B cell (primary cell): ENCODE results near the gene APOL6. TPM values are rescaled to one million over a fixed set of nuclear protein-coding genes. Genes with fewer than 3 reads are reported as not detected.

Source experiments
- ATAC-seq: fragments of 200-7000 bp; cut with Tn5 transposase; one replicate; pipeline ENCODE4 v1.10.0; 2021; ENCODE audit warnings: low read depth, mild to moderate bottlenecking, moderate number of reproducible peaks, moderate library complexity
- CTCF ChIA-PET: fragments of 350-600 bp; sonication (Branson Sonifier 250); formaldehyde crosslinking; loops from one replicate; lab custom pipeline; 2021; ENCODE audit warnings: antibody characterized with exemption, inconsistent platforms; lab: Charles Lee
- POLR2A ChIA-PET: fragments of 350-600 bp; sonication (Branson Sonifier 250); formaldehyde crosslinking; loops from one replicate; lab custom pipeline; 2021; ENCODE audit warnings: antibody characterized with exemption; lab: Charles Lee
- DNase-seq: peaks from one replicate; pipeline ENCODE4 v3.0.0; 2013
- H2AFZ ChIP-seq: 2 replicates; pipeline ENCODE4 v1.6.1; 2012; ENCODE audit warnings: mild to moderate bottlenecking, low read depth, low read length; ENCODE audit not compliant: insufficient read depth, poor library complexity, severe bottlenecking
- H3K27ac ChIP-seq, 2 donors: 1 replicate in 1 of 2; 2 replicates in 1 of 2; pipeline ENCODE4 v1.5.1; 2012 to 2013; ENCODE audit warnings: low read length in 2 of 2, mild to moderate bottlenecking in 2 of 2, moderate library complexity in 1 of 2
- H3K27me3 ChIP-seq, 4 experiments: fragments of 200-600 bp in 1 of 4; sonication (generic) in 1 of 4; replicated peaks in 1 of 4; 1 replicate in 2 of 4; 2 replicates in 2 of 4; pipeline versions ENCODE4 v1.6.1 to v1.7.0; 2013 to 2016; ENCODE audit warnings: low read length in 3 of 4, mild to moderate bottlenecking in 2 of 4, mixed read lengths in 1 of 4, moderate library complexity in 1 of 4; ENCODE audit not compliant: insufficient read depth in 4 of 4, control insufficient read depth in 3 of 4; ENCODE audit errors: control extremely low read depth in 1 of 4
- H3K36me3 ChIP-seq, 2 experiments: replicated peaks in 1 of 2; 1 replicate in 1 of 2; 2 replicates in 1 of 2; pipeline versions ENCODE4 v1.6.1 to v1.7.1; 2013; ENCODE audit warnings: low read length in 1 of 2; ENCODE audit not compliant: insufficient read depth in 2 of 2, control insufficient read depth in 1 of 2; ENCODE audit errors: control extremely low read depth in 1 of 2, extremely low read depth in 1 of 2
- H3K4me1 ChIP-seq, 2 donors: fragments of 200-600 bp in 1 of 2; sonication (generic) in 1 of 2; 1 replicate in 1 of 2; 2 replicates in 1 of 2; pipeline versions ENCODE4 v1.5.1 to v1.6.1; 2013 to 2017; ENCODE audit warnings: low read length in 2 of 2; ENCODE audit not compliant: control insufficient read depth in 2 of 2, insufficient read depth in 2 of 2
- H3K4me2 ChIP-seq: replicated peaks from 2 replicates; pipeline ENCODE3; 2012; ENCODE audit warnings: mild to moderate bottlenecking, low read depth, low read length; ENCODE audit not compliant: poor library complexity, severe bottlenecking
- H3K4me3 ChIP-seq, 5 experiments: fragments of 200-600 bp in 1 of 5; sonication (generic) in 1 of 5; 1 replicate in 3 of 5; 2 replicates in 2 of 5; pipeline versions ENCODE4 v1.5.1 to v1.7.0; 2011 to 2016; ENCODE audit warnings: low read length in 4 of 5, mild to moderate bottlenecking in 4 of 5, low read depth in 2 of 5, control low read depth in 1 of 5, moderate library complexity in 1 of 5; ENCODE audit not compliant: insufficient read depth in 1 of 5; ENCODE audit errors: control extremely low read depth in 1 of 5, extremely low read depth in 1 of 5
- H3K79me2 ChIP-seq: fragments of 200-600 bp; sonication (generic); one replicate; pipeline ENCODE4 v1.6.0; 2016; ENCODE audit warnings: low read length; ENCODE audit not compliant: control insufficient read depth, insufficient read depth
- H3K9ac ChIP-seq: fragments of 200-600 bp; sonication (generic); 2 replicates; pipeline ENCODE4 v1.6.1; 2017; ENCODE audit warnings: mild to moderate bottlenecking, low read length, moderate library complexity
- H3K9me3 ChIP-seq, 3 donors: one replicate each; pipeline versions ENCODE4 v1.6.1 to v1.7.1; 2013; ENCODE audit warnings: low read length in 2 of 3; ENCODE audit not compliant: control insufficient read depth in 2 of 3, insufficient read depth in 1 of 3; ENCODE audit errors: control extremely low read depth in 1 of 3
- H4K20me1 ChIP-seq: 2 replicates; pipeline ENCODE4 v1.6.0; 2012; ENCODE audit warnings: mild to moderate bottlenecking, low read length; ENCODE audit not compliant: insufficient read depth, control insufficient read depth, poor library complexity, severe bottlenecking
- H3K27ac Mint-ChIP-seq: one replicate; pipeline ENCODE4 v1.8.0; 2021; ENCODE audit warnings: mixed read lengths
- H3K27me3 Mint-ChIP-seq: one replicate; pipeline ENCODE4 v1.8.0; 2021; ENCODE audit warnings: mixed read lengths
- H3K4me1 Mint-ChIP-seq: one replicate; pipeline ENCODE4 v1.8.0; 2021; ENCODE audit warnings: mixed read lengths
- H3K4me3 Mint-ChIP-seq: one replicate; pipeline ENCODE4 v1.8.0; 2021; ENCODE audit warnings: mixed read lengths
- H3K9me3 Mint-ChIP-seq: one replicate; pipeline ENCODE4 v1.8.0; 2022; ENCODE audit warnings: mixed read lengths; ENCODE audit not compliant: insufficient read depth
- EZH2 ChIP-seq: IDR thresholded peaks from 2 replicates; pipeline ENCODE4 v1.6.1; 2012; ENCODE audit warnings: borderline replicate concordance, low read depth, mild to moderate bottlenecking, moderate library complexity, low read length; ENCODE audit not compliant: insufficient read depth, poor library complexity, severe bottlenecking
- WGBS: methylation state at CpG from one replicate; pipeline ENCODE4 v1.1.5; 2013; ENCODE audit warnings: missing lambda C conversion rate; ENCODE audit not compliant: insufficient coverage; 5-methylcytosine and 5-hydroxymethylcytosine counted together
- intact Hi-C: fragments of 100-400 bp; cut with micrococcal nuclease; formaldehyde crosslinking; loops from one replicate; pipeline ENCODE4 v1.10.0; 2022
- polyA plus RNA-seq: library from polyadenylated mRNA; depleted of rRNA; stranded (reverse); fragments of >200 nt; gene quantifications from 2 replicates; pipeline ENCODE4 v1.2.3, GENCODE V29; 2012
- total RNA-seq, 2 donors: library from RNA; stranded (reverse); fragments of 120-200 nt in 1 of 2; gene quantifications; 1 replicate in 1 of 2; 2 replicates in 1 of 2; pipeline versions ENCODE4 v1.2.3 to v1.2.4, GENCODE V29; 2013 to 2022
- TF ChIP-seq, protein P1 (sequence below): fragments of 200-600 bp; IDR thresholded peaks from one replicate; pipeline ENCODE4 v1.8.0; 2022; ENCODE audit warnings: antibody characterized with exemption, mild to moderate bottlenecking

Gene APOL6
- total and polyA plus RNA-seq, 2 donors (not counting 1 experiment from before 2014, with no cell fraction given) = 2.3 to 7.0 TPM

DNA sequence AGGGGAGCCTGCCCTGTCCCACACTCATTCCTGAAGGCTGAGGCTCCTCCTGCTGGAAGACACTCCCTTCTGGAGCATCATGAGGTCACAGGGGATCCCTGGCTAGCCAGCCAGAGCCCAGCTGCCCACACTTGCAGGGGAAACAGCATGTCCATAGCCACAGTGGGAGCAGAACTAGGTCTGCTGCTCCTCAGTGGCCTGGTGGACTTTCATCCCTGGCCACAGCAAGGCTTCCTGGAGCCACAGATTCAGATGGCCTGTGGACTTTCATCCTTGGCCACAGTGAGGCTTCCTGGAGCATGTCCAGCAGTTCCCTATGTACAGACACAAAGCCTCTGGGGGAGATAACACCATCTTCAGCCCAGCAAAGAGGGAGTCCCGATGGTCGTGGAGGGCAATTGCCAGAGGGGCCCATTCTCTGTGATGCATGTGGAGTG lies 5.9 kb upstream of the APOL6 start:
- Histone ChIP-seq H3K79me2 (no peaks in the 10 kb centered on the region), H3K4me3 (no peak overlapping the region), H3K9me3 (no peaks in the 10 kb centered on the region), H3K27me3 (peaks cover 0 to 5% (median 0%) of the 10 kb centered on the region in 4 experiments), H4K20me1 (no peaks in the 10 kb centered on the region), H3K27ac (no peak overlapping the region), H3K4me2 (no peak overlapping the region), H3K36me3 (no peaks in the 10 kb centered on the region), H3K9ac (no peak overlapping the region), H3K4me1 (peaks cover 5 to 6% of the 10 kb centered on the region in 2 donors), H2AFZ (no peak overlapping the region)
- POLR2A ChIA-PET = no interaction called here
- DNase-seq = no peak
- no peak for TF ChIP-seq EZH2
- TF ChIP-seq, protein P1, sequence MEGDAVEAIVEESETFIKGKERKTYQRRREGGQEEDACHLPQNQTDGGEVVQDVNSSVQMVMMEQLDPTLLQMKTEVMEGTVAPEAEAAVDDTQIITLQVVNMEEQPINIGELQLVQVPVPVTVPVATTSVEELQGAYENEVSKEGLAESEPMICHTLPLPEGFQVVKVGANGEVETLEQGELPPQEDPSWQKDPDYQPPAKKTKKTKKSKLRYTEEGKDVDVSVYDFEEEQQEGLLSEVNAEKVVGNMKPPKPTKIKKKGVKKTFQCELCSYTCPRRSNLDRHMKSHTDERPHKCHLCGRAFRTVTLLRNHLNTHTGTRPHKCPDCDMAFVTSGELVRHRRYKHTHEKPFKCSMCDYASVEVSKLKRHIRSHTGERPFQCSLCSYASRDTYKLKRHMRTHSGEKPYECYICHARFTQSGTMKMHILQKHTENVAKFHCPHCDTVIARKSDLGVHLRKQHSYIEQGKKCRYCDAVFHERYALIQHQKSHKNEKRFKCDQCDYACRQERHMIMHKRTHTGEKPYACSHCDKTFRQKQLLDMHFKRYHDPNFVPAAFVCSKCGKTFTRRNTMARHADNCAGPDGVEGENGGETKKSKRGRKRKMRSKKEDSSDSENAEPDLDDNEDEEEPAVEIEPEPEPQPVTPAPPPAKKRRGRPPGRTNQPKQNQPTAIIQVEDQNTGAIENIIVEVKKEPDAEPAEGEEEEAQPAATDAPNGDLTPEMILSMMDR = no peak
- H3K27me3 Mint-ChIP-seq = peaks cover 15% of the 10 kb centered on the region
- no peak overlapping the region for H3K27ac Mint-ChIP-seq
- intact Hi-C loops = no loop called here
- H3K9me3 Mint-ChIP-seq = no peaks in the 10 kb centered on the region
- H3K4me3 Mint-ChIP-seq = no peak overlapping the region
- WGBS = 100% methylated on average over 2 of the region's 2 CpGs
- CTCF ChIA-PET = no interaction called here
- no peak for ATAC-seq
- peaks cover 4% of the 10 kb centered on the region for H3K4me1 Mint-ChIP-seq

DNA sequence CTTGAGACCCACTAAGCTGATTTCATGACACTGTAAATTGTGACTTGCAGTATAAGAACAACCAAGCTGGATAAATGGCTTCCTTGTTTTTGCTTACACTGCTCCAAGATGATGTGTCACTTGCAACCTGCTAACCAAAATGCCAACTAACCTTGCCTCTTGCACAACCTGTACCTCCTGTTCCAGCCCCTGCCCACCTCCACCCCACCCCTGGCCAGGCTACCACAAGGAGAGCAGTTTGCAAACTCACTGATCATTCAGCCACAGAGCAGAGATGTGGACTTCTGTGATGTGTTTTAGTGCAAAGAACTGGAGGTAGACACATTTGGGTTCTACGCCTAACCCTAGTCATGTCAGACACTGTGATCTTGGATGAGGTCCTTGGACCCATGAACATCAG lies 4.3 kb upstream of the APOL6 start:
- Histone ChIP-seq H3K4me1 (peaks cover 13 to 19% of the 10 kb centered on the region in 2 donors), H2AFZ (no peak overlapping the region), H3K79me2 (peaks cover 5% of the 10 kb centered on the region), H4K20me1 (no peaks in the 10 kb centered on the region), H3K9me3 (no peaks in the 10 kb centered on the region), H3K4me2 (no peak overlapping the region), H3K36me3 (no peaks in the 10 kb centered on the region), H3K27ac (no peak overlapping the region), H3K27me3 (no peaks in the 10 kb centered on the region), H3K4me3 (no peak overlapping the region), H3K9ac (no peak overlapping the region)
- no peaks in the 10 kb centered on the region for H3K9me3 Mint-ChIP-seq
- no peak for TF ChIP-seq EZH2
- TF ChIP-seq, protein P1 = no peak
- H3K27ac Mint-ChIP-seq = no peak overlapping the region
- ATAC-seq = no peak
- POLR2A ChIA-PET = no interaction called here
- CTCF ChIA-PET = interaction anchor here (1.1 kb wide), 1 partner anchor 20 kb away, joined by 3 read pairs; no protein-coding TSS in a partner anchor
- no peak overlapping the region for H3K4me3 Mint-ChIP-seq
- WGBS = 89% methylated on average over 1 of the region's 1 CpG
- intact Hi-C loops = no loop called here
- DNase-seq = no peak
- peaks cover 3% of the 10 kb centered on the region for H3K27me3 Mint-ChIP-seq
- H3K4me1 Mint-ChIP-seq = peaks cover 17% of the 10 kb centered on the region
